Ovary (tissue), 9 donors: ENCODE data around the gene ZFYVE9. TPM values are rescaled to one million over a fixed set of nuclear protein-coding genes. Genes with fewer than 3 reads are reported as not detected.

ENCODE experiments used
- DNase-seq, 5 donors: peaks; one replicate each; pipeline ENCODE4 v3.0.0-alpha.2; 2019 to 2020
- H3K27ac ChIP-seq, 2 donors: fragments of 200-600 bp; one replicate each; pipeline versions ENCODE4 v1.5.1 to v1.8.0; 2019 to 2022
- H3K27me3 ChIP-seq: fragments of 200-600 bp; one replicate; pipeline ENCODE4 v1.8.0; 2022
- H3K36me3 ChIP-seq: fragments of 200-600 bp; sonication (generic); one replicate; pipeline ENCODE4 v1.5.1; 2019
- H3K4me1 ChIP-seq: one replicate; pipeline ENCODE4 v1.8.1; 2013; ENCODE audit warnings: mild to moderate bottlenecking, moderate library complexity; ENCODE audit not compliant: insufficient read depth
- H3K4me3 ChIP-seq: fragments of 200-600 bp; sonication (generic); one replicate; pipeline ENCODE4 v1.5.1; 2017
- H3K9me3 ChIP-seq, 2 donors: fragments of 200-600 bp in 1 of 2; sonication (generic) in 1 of 2; one replicate each; pipeline versions ENCODE4 v1.5.1 to v1.8.1; 2013 to 2019; ENCODE audit warnings: mild to moderate bottlenecking in 1 of 2, moderate library complexity in 1 of 2
- EP300 ChIP-seq: sonication (generic); formaldehyde crosslinking; IDR thresholded peaks from one replicate; pipeline ENCODE4 v1.6.1; 2017; ENCODE audit warnings: antibody characterized with exemption
- POLR2A ChIP-seq: fragments of 450-650 bp; IDR thresholded peaks from one replicate; pipeline ENCODE4 v1.6.1; 2017; ENCODE audit warnings: antibody characterized with exemption, mild to moderate bottlenecking, moderate library complexity
- WGBS, 3 donors: extraction: QIAGEN DNeasy Blood & Tissue Kit in 1 of 3; methylation state at CpG; one replicate each; pipeline versions ENCODE4 v1.1.5 to v1.1.7; 2013 to 2017; 5-methylcytosine and 5-hydroxymethylcytosine counted together
- intact Hi-C, 4 donors: fragments of 100-400 bp; cut with DNase I; formaldehyde crosslinking; loops; one replicate each; pipeline versions ENCODE4 v1.11.0 to v1.15.1; 2022 to 2023
- polyA plus RNA-seq, 2 donors: library from polyadenylated mRNA; stranded (reverse); fragments of 200-250 nt in 1 of 2; fragments of 350-450 nt in 1 of 2; fragmentation: Illumina TruSeq in 1 of 2; extraction: RNeasy Lipid Tissue Mini Kit (QIAGEN cat#74804) in 1 of 2; gene quantifications; one replicate each; pipeline ENCODE4 v1.2.3, GENCODE V29; 2013 to 2014
- total RNA-seq, 7 donors: library from RNA; depleted of rRNA in 2 of 7; stranded (reverse); fragments of >200 nt in 2 of 7; fragmentation: NEBNext Ultra II Directional in 3 of 7; extraction: Animal tissue kit (Norgen Biotek cat#: 25700) in 3 of 7; gene quantifications; one replicate each; pipeline versions ENCODE4 v1.1.0 to v1.2.4, GENCODE V29; 2016 to 2023
- TF ChIP-seq, protein P1 (sequence below), 3 donors: fragments of 450-650 bp in 2 of 3; fragments of 200-600 bp in 1 of 3; IDR thresholded peaks; one replicate each; pipeline versions ENCODE4 v1.5.1 to v1.8.0; 2016 to 2022; ENCODE audit warnings: antibody characterized with exemption in 3 of 3, mild to moderate bottlenecking in 1 of 3
- donor health status: DM: no; HTN: no; CAD: no; lungs with moderate emphysema.
- donor health status: DM: no; HTN: no; CAD: no.
- donor health status: Bipolar disorder and iron deficiency.
- donor health status: DM: yes; HTN: yes; CAD: no.
- donor health status: DM: no; HTN: no; CAD: no.
- donor health status: DM: yes; HTN: yes; CAD: no.

The ZFYVE9 gene
- total and polyA plus RNA-seq, 9 donors = 12.9 to 40.8 (median 33.4) TPM

DNA sequence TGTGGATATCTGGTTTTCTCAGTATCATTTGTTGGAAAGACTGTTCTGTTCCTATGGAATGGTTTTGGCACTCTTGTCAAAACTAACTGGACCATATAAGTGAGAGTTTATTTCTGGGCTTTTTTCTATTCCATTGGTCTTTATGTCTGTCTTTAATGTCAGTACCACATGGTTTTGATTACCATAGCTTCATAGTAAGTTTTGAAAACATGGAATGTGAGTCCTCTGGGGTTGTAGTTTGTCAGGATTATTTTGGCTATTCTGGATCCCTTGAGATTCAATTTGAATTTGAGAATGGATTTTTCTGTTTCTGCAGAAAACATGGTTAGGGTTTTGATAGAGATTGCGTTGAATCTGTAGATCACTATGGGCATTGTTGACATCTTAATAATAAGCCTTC, 107.9 kb downstream of the ZFYVE9 start:
- Histone ChIP-seq H3K4me3 (no peak overlapping the region), H3K4me1 (no peaks in the 10 kb centered on the region), H3K27ac (no peak overlapping the region), H3K9me3 (no peaks in the 10 kb centered on the region), H3K27me3 (no peaks in the 10 kb centered on the region), H3K36me3 (no peaks in the 10 kb centered on the region)
- intact Hi-C loops = no loop called here
- TF ChIP-seq, protein P1, sequence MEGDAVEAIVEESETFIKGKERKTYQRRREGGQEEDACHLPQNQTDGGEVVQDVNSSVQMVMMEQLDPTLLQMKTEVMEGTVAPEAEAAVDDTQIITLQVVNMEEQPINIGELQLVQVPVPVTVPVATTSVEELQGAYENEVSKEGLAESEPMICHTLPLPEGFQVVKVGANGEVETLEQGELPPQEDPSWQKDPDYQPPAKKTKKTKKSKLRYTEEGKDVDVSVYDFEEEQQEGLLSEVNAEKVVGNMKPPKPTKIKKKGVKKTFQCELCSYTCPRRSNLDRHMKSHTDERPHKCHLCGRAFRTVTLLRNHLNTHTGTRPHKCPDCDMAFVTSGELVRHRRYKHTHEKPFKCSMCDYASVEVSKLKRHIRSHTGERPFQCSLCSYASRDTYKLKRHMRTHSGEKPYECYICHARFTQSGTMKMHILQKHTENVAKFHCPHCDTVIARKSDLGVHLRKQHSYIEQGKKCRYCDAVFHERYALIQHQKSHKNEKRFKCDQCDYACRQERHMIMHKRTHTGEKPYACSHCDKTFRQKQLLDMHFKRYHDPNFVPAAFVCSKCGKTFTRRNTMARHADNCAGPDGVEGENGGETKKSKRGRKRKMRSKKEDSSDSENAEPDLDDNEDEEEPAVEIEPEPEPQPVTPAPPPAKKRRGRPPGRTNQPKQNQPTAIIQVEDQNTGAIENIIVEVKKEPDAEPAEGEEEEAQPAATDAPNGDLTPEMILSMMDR (IDR thresholded peaks at IDR 0.05) = no peak
- TF ChIP-seq EP300 = no peak
- no peak for DNase-seq
- 95 to 96% (median 96%) methylated on average over 1 of the region's 1 CpG for WGBS, 3 donors

DNA sequence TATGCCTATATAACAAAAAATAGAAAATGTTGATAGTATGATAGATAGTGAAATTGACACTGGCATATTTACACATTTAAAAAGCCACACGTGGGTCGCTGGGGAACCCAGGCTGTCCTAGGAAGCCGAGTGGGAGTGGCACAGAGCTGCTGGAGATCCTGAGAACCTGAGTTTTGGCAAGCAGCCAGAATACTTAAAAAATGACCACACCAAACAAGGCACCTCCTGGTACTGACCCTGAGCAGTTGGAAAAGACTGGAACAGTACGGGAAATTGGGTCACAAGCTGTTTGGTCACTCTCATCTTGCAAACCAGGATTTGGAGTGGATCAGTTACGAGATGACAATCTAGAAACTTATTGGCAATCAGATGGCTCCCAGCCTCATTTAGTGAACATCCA, 111.5 kb downstream of the ZFYVE9 start:
- Histone ChIP-seq H3K27me3 (no peaks in the 10 kb centered on the region), H3K36me3 (no peaks in the 10 kb centered on the region), H3K4me3 (no peak overlapping the region), H3K4me1 (no peaks in the 10 kb centered on the region), H3K9me3 (no peaks in the 10 kb centered on the region), H3K27ac (no peak overlapping the region)
- 78 to 82% (median 79%) methylated on average over 5 of the region's 5 CpGs for WGBS, 3 donors
- no peak for DNase-seq
- TF ChIP-seq EP300 (no peak), POLR2A (no peak)
- TF ChIP-seq, protein P1 (IDR thresholded peaks at IDR 0.05) = no peak
- intact Hi-C loops = no loop called here

DNA sequence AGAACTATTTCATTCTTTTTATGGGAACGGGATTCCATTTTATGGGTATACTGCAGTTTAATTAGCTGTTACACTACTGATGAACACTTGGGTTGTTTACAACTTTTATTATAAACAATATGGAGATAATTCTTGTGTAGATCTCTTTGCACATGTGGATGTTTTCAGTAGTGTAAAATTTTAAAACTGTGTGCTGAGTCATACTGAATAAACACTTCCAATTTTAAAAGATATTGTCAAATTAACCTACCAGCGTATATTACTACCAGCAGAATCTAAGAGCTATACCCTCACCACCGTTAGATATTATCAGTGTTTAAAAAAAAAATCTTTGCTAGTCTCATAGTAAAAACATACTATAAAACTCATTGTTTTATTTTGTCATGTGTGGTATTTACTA, 118.0 kb downstream of the ZFYVE9 start:
- WGBS, 3 donors = 25 to 57% (median 37%) methylated on average over 3 of the region's 3 CpGs
- intact Hi-C loops = loop anchor here in 1 of 4 donors (2.0 kb wide), 1 partner anchor 33 kb away; no protein-coding TSS in a partner anchor
- Histone ChIP-seq H3K4me3 (no peak overlapping the region), H3K9me3 (no peaks in the 10 kb centered on the region), H3K4me1 (peaks cover 3% of the 10 kb centered on the region), H3K36me3 (no peaks in the 10 kb centered on the region), H3K27ac (no peak overlapping the region), H3K27me3 (no peaks in the 10 kb centered on the region)
- TF ChIP-seq EP300 (no peak), POLR2A (no peak)
- TF ChIP-seq, protein P1 (IDR thresholded peaks at IDR 0.05) = no peak
- DNase-seq = no peak

DNA sequence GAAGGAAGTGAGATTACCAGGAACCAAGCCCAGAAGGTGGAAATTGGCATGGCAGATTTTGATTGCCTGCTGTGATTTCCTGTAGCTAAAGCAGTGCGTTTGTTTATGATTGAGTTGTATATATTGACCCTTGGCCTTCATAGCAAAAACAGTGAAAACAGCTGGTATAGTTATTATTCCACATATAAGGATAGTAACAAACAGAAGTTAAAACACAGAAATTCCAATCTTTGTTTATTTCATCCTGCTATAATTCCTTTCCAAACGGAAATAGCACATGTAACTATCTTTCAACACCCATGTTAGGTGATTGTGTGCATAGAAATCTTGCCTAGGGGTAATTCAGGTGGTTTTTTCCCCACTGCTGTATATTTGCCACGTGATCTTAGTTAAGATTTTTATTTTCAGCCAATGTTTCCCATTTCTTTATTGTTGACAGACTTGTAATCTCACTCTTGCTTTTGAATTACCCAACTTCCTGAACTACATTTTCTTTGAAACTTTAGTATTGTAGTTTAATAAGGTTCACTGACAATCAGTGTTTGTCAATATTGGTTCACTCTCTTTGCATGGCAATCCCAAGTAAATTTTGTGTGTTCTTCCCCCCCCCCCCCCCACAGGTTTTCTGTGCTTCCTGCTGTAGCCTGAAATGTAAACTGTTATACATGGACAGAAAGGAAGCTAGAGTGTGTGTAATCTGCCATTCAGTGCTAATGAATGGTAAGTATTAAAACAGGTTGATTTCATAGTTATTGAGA, 121.4 kb downstream of the ZFYVE9 start:
- intact Hi-C loops = no loop called here
- 10 to 41% (median 20%) methylated on average over 3 of the region's 3 CpGs for WGBS, 3 donors

More for the DNA sequence above, 121.4 kb downstream of the ZFYVE9 start:
- DNase-seq = no peak
- no peak overlapping the region for H3K4me3 ChIP-seq
- no peak overlapping the region for H3K27ac ChIP-seq
- H3K36me3 ChIP-seq = no peaks in the 10 kb centered on the region
- no peaks in the 10 kb centered on the region for H3K27me3 ChIP-seq
- H3K4me1 ChIP-seq = peaks cover 3% of the 10 kb centered on the region
- H3K9me3 ChIP-seq = no peaks in the 10 kb centered on the region
- TF ChIP-seq EP300 (no peak), POLR2A (no peak)
- TF ChIP-seq, protein P1 (IDR thresholded peaks at IDR 0.05) = no peak
